ENCODE measurements around the gene TEX14.
"Not testable (repeated sequence)": the region's sequence is repeated elsewhere in the genome, so short reads cannot be mapped to it uniquely, and the experiment has no call there.

Gene TEX14

DNA sequence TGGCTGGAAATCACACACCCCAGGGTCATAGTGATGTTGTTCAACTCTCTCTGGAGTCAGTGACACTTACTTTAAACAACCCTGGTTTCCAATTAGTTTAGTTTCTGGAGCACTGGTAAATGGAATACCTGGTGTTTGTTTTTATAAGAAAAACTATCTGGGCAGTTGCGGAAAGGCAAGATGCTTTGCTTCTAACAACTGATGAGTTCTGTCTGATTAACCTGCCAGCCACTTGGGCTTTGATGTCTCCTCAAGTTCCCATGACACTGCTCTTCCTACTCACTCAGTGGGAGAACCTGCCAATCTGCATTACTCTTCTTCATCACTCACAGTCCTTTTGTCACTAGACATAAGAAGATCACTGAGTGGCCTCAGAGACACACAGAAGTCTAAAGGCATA is 98.7 kb downstream of the TEX14 start:
- DNase-seq, result no peak

DNA sequence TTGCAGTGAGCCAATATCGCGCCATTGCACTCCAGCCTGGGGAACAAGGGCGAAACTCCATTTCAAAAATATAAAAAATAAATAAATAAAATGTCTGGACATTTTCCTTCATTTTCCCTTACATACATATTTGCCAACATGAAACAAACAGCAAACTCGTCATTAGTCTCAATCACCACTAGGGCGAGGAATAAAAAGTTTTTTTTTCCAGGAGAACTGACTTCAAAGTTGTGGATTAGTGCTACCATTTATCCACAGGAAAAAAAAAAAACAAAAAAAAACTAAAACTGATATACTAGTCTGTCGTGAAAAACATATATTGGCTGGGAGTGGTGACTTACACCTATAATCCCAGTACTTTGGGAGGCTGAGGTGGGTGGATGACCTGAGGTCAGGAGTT is 100.4 kb downstream of the TEX14 start:
- DNase-seq, result no peak

- DNase-seq, result no peak
Observed at GRCh38 chr17:58590377-58590776, 101.5 kb downstream of the TEX14 start.

GRCh38 chr17:58587713-58588117 is 104.1 kb downstream of the TEX14 start:
- peak; percentile 76 for DNase-seq

DNA sequence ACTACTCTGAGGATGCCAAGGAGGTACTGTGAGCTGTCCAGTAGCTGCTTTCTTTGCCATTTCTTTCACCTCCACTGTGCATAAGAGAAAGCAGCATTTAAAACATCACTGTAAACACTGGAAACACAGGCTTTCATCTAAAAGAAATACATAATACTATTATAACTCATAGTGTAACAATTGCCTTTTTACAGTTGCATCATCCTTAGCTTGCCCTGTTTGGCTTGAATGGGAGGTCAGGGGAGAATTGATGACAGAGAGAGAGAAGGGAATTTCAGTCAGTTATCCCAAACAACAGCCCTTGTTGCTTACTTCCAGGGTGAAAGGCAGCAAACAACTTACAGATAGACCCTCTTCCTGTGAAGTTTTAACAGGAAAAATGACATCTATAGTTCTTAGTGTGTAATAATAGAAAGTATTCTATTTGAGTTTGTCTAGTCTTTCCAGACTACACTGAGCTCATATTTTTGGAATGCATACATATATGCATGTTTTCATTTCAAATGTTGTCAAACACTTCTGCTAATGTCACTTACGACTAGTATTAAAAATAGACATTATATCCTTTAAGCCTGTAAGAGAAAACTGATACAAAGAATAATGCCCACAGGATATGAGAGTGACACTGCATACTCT is 105.7 kb downstream of the TEX14 start:
- DNase-seq, result no peak

DNA sequence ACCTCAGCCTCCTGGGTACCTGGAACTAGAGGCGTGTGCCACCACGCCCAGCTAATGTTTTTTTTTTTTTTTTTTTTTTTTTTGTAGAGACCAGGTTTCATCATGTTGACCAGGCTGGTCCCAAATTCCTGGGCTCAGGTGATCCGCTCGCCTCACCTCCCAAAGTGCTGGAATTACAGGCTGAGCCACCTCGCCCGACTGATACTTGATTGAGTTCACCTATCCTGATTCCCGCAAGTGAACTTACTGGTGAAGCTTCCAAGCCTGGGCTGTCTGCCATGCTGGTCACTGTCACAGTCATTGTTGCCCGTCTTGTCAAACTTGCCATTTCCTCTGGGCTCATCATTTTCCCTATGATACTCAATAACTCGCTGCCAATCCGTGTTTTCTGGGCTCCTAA is 106.3 kb downstream of the TEX14 start:
- DNase-seq, result no peak

GRCh38 chr17:58583486-58583885 is 108.4 kb downstream of the TEX14 start:
- DNase-seq, result no peak

GRCh38 chr17:58582718-58583117 is 109.1 kb downstream of the TEX14 start:
- not testable (repeated sequence) for DNase-seq

DNA sequence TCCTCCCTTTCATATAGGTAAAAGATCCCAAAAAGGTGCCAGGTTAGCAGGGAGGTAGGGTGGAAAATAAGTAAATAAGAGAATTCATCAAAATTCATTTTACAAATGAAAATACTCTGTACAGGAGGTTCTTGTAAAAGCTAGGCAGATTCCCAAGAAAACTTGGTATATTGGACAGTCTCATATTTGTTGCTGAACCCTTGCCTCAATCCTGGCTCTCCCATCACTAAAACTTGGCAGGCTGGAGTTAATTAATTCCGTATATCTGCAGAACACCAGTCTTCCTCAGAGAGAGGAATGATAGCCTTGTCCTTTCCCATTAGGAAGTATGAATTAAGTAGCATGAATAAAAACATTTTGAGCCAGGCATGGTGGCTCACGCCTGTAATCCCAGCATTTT is 111.2 kb downstream of the TEX14 start:
- DNase-seq, result no peak

GRCh38 chr17:58577696-58578095 is 114.1 kb downstream of the TEX14 start:
- peak; percentile 60 for DNase-seq

DNA sequence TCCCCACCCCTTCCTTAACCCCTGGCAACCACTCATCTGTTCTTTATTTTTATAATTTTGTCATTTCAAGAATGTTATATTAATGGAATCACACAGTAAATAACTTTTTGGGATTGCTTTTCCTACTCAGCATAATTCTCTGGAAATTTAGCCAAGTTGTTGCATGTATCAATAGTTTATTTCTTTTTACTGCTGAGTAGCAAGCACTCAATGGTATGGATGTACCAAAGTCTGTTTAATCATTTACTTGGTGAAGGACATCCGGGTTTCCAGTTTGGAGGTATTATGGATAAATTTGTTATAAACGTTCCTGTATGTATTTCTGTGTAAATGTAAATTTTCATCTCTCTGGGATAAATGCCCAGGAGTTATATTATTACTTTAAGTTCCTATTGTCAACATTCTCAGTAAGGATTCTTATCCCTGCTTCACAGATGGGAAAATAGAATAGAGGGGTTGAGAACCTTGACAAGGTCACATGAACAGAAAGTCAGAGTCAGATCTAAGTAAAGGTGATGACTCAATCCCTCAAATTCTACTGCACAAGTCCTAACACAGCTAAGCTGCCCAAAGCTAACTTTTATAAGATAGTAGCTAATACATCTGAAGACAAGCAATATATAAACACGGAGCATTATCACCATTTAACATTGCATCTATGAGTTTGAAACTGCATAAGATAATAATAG is 115.0 kb downstream of the TEX14 start:
- DNase-seq, result no peak

- DNase-seq, result no peak
Observed at GRCh38 chr17:58575511-58575910, 116.3 kb downstream of the TEX14 start.

GRCh38 chr17:58574025-58574424 is 117.8 kb downstream of the TEX14 start:
- no peak for DNase-seq

DNA sequence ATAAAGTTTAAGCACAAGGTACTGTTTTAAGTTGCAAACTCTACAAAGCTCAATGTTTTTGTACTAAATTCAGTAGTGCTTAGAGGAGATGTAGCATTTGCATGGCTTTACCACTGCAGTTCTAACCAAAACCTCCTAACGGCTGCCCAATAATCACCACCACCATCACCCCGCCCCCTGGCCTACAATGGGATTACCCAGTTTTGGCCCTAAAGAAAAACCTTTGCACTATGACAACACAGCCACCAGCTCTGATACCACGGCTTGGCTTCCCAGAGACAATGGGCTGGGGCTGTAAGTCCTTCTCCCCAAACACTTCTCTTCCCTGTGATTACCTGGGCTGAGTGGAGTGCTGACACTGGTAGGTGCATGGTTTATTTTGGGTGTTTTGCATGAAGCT is 119.0 kb downstream of the TEX14 start:
- DNase-seq, result no peak

DNA sequence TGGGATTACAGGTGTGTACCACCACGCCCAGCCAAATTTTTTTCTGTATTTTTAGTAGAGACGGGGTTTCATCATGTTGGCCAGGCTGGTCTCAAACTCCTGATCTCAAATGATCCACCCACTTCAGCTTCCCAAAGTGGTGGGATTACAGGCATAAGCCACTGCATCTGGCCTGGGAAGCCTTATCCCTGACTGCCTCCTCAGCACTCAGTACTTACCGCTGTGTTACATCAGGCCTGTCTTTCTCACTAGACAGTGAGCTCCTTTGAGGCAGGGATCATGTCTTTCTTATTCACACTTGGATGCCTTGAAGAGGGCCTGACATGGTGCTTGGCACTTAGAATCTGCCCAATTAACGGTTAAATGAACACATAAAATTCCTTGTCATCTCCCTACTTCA is 121.1 kb downstream of the TEX14 start:
- DNase-seq, result no peak

- no peak for DNase-seq
Observed at GRCh38 chr17:58569196-58569595, 122.6 kb downstream of the TEX14 start.

DNA sequence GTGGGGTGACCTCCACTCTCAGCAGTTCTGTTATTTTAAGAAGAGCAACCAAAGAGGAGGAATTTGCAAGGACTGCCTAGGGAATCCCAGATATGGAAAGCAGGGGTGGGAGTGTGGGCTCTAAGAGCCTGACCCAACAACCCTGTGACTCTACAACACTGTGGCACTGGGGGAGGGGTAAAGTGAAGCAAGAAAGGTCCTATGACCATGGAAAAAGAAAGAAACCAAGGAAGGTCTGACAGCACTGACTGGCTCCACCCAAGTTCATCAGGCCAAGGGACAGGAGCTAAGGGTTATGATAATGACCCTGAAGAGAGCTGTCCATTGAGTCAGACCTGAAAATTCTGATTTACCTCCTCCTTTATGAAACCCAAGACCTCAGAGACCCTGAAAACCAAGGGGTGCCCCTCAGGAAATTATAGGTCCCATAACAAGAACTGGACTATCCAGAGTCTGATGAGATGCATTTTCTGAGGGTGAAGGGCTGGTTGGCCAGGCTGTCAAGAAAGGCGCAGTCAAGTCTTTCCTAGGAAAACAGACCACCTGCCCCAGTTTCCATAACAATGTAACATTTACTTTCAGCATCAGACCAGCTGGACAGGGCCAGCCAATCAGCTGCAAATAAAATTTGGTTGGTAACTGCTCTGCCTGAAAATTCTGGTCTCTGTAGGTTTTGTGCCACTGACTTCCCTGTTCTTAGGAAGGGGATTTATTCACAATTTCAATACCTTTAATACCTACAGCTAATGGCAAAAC is 123.6 kb downstream of the TEX14 start:
- no peak for DNase-seq

- DNase-seq, result no peak
Observed at GRCh38 chr17:58565389-58566311, 126.2 kb downstream of the TEX14 start.

DNA sequence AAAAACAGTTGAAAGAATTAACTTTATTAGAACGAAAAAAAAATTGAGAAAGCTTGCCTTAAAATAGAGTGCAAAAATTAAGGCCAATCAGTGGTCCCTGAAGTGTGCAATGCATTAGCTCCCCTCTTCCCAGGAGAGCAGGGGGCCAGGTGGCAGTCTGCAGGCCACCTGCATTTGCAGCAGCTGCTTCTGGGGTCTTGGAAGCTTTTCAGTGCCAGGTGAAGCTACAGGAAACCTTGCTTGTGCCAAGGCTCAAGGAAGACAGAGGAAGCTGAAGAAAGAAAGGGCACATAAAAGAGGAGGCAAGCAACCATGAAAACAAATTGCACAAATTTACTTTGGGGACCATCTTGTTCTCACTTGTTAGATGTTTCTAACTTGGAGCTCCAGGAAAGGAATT is 126.9 kb downstream of the TEX14 start:
- DNase-seq, result no peak

- no peak for DNase-seq
Observed at GRCh38 chr17:58564243-58564642, 127.6 kb downstream of the TEX14 start.

DNA sequence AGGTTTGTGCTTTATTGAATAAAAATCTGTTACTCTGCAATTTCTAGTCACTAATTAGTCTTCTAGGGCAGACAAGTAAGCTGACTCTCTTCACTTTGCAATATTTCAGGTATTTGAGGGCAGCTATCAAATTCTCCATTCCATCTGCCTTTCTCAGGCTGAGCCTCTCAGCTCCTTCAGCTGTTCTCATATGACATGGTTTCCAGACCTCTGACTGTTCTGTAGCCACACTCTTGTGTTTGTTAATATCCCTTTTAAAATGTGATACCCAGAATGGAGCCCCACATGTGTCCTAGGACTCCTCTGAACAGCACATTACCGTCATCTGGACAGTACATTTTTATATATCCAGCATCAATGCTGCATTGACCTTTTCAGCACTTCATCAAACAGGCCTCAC is 131.3 kb downstream of the TEX14 start:
- no peak for DNase-seq

- DNase-seq, result no peak
Observed at GRCh38 chr17:58557981-58558380, 133.9 kb downstream of the TEX14 start.

- DNase-seq, result no peak
Observed at GRCh38 chr17:58556833-58557250, 135.0 kb downstream of the TEX14 start.
